Measurements from ENCODE around the gene SNU13.
A peak's percentile ranks its signal among the peaks of the same experiment; 100 is the strongest.
"Not testable (repeated sequence)": the region's sequence is repeated elsewhere in the genome, so short reads cannot be mapped to it uniquely, and the experiment has no call there.

The SNU13 gene

DNA sequence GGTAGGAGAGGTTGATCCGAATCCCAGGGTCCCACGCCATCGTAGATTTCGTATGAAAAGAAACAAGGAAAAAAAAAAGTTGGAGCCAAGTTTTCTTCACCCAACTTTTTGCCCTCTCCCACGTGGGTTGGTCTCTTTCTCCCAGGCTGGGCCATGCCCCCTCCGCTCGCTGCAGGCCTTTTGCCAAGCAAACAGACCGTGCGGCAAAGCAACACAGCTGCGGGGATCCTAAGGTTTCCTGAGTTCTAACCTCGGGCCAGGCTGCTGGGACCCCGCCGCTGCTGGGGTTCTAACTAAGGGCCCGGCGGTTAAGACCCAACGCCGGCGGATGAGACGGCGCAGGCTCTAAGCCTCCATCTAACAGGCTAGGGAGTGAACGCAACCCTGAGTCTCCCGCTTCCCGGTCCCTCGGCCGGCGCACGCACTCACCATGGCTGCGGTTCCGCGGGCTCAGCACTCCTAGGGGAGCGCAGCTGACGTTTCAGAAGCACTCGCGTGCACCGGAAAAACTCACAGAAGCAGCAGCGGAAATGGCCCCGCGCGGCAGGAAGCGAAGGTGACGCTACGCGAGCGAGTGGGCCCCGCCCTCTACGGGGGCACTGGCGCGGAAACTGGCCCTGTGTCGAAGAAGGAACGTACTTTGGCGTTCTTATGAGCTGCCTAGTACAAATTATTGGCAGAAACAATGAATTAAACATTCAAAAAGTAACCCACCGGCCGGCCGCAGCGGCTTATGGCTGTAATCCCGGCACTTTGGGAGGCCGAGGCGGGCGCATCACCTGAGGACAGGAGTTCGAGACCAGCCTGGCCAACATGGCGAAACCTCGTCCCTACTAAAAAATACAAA lies at the start of gene SNU13:
Gene SNU13, minus strand, starts transcription at position 503 of the 847 bp plus-strand sequence. Its CDS starts 71 bp downstream, at position 432.
- peak; percentile 94 for DNase-seq

DNA sequence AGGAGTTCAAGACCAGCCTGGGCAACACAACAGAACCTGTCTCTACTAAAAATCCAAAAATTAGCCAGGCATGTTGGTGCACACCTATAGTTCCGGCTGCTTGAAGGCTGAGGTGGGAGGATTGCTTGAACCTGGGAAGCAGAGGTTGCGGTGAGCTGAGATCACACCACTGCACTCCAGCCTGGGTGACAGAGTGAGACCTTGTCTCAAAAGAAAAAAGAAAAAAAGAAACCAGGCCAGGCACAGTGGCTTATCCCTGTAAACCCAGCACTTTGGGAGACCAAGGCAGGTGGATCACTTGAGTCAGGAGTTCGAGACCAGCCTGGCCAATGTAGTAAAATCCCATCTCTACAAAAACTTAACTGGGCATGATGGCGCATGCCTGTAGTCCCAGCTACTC lies 44.6 kb upstream of the SNU13 start:
- DNase-seq = not testable (repeated sequence)

DNA sequence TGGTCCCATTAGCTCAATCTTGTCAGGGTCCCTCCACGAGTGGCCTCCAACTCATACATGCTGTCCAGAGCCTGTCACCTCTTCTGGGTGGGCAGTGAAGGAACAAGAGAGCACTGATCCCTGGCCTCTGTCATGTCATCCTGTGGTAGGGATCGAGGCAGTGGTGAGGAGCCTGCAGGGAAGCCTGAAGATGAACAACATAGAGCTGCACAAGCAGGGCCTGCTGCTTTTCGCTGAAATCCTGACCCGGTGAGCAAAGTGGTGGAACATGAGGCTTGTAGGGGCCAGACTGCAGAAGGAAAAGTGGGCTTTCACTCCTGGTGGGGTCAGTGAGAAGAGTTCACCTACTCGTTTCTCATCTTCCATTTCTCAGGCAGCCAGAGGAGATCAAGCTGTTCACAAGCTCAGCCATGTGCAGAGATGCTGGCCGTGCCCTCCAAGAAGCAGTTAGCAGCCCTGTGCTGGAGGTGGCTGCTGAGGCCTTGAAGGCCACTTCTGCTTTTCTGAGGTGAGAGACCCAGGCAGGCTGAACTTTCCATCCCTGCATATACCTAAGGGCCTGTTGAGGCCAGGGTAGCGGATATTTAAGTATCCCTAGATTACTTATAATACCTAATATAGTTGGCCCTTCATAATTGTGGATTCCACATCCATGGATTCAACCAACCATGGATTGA lies 43.6 kb upstream of the SNU13 start:
- DNase-seq = no peak

DNA sequence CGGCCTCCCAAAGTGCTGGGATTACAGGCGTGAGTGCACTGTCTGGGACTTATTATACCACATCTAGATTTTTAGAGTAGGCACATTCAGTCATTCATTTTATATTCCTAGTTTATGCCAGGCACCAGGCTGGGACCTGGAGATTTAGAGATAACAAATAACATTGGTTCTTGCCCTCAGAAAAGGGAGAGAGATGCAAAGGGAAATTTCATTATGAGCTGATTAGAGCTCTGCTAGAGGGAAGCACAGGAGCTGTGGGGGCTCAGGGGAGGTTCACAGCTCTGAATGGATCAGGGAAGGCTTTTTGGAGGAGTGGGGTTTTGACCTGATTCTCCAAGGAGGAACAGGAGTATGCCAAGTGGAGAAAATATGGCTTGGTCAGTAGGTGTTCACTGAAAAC lies 42.9 kb upstream of the SNU13 start:
- no peak for DNase-seq

DNA sequence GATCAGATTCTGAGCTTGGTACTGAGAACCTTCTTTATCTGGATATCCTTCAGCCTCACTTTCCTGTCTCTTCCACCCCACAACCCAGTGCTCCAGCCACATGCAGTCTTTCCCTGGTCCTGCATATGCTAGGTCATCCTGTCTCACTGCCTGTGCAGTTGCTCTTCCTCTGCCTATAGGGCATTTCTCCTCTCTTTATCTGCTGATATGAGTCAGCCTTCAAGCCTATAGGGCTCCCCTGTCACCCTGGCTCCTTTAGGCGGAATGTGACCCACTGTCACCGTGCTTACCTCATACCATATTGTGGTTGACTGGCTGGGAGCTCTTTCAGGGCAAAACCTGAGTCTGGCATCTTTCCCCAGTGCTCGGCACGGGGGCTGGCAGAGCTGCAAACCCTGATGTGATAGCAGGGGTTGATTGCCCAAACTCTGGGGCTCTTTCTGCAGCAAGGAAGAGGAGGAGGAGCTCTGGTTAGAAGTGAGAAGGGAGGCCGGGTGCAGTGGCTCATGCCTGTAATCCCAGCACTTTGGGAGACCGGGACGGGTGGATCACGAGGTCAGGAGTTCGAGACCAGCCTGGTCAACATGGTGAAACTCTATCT lies 36.9 kb upstream of the SNU13 start:
- DNase-seq = no peak

DNA sequence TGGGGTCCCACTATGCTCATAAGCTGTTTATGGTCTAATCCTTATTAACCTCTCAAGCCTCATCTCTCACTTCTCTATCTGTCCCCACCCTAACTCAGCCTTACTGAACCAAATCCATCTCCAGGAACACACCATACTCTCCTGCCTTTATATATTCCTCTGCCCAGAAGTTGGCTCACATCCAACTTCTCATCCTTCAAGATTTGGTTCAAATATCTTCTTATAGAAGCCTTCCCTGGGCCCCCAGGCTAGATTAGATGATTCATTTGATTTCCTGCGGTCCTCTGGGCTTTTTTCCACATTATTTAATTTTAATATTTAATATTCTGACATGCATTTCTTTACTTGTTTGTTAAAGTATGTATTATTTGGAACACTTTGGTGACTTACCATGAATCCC lies 33.8 kb upstream of the SNU13 start:
- no peak for DNase-seq

DNA sequence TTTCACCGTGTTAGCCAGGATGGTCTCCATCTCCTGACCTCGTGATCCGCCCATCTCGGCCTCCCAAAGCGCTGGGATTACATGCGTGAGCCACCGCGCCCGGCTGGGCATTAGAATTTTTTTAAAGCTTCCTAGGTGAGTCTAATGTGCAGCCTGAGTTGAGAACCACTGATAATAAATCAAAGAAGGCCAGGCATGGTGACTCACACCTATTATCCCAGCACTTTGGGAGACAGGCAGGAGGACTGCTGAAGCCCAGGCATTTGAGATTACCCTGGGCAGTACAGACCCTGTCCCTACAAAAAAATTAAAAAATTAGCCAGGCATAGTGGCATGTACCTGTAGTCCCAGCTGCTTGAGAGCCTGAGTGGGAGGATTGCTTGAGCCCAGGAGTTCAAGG lies 24.3 kb upstream of the SNU13 start:
- DNase-seq = no peak

DNA sequence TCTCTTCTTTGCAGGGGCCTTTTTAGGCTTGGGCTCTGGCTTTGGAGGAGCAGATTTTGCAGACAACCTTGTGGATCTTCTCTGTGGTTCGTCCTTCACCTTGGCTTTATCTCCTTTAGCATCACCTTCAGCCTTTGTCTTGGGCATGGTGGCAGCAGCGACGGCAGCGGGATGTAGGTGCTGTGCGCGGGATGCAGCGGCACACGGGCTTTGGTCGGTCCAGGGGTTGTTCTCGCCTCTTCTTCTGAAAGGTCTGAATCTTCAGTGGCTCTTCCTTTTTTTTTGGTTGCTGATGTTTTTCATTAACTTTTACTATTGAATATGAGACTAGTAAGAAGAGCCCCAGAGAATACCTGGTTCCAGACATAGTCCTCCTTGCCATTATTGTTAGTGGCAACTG lies 20.7 kb upstream of the SNU13 start:
- DNase-seq = no peak

DNA sequence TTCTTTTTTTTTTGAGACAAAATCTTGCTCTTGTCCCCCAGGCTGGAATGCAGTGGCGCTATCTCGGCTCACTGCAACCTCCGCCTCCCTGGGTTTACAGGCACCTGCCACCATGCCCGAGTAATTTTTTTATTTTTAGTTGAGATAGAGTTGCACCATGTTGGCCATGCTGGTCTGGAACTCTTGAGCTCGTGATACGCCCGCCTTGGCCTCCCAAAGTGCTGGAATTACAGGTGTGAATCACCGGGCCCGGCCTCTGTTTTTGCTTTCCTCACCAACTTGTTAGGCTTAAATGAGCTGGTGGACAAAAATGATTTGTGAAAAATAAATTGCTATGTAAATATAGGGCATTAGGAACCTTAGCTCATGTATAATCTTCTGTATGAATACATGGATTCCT lies 14.1 kb upstream of the SNU13 start:
- DNase-seq = no peak

DNA sequence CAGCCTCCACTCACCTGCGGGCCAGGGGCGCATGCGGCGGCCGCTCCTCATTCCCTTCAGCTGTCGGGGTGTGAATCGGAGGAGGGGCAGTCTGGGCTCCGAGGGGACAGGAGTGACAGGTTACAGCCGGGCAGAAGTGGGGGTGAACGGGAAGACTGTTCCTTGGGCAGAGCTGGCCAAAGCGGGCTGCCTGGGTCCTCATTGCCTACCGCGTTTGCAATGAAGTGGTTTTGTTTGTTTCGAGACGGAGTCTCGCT lies 11.4 kb upstream of the SNU13 start:
- DNase-seq = no peak

DNA sequence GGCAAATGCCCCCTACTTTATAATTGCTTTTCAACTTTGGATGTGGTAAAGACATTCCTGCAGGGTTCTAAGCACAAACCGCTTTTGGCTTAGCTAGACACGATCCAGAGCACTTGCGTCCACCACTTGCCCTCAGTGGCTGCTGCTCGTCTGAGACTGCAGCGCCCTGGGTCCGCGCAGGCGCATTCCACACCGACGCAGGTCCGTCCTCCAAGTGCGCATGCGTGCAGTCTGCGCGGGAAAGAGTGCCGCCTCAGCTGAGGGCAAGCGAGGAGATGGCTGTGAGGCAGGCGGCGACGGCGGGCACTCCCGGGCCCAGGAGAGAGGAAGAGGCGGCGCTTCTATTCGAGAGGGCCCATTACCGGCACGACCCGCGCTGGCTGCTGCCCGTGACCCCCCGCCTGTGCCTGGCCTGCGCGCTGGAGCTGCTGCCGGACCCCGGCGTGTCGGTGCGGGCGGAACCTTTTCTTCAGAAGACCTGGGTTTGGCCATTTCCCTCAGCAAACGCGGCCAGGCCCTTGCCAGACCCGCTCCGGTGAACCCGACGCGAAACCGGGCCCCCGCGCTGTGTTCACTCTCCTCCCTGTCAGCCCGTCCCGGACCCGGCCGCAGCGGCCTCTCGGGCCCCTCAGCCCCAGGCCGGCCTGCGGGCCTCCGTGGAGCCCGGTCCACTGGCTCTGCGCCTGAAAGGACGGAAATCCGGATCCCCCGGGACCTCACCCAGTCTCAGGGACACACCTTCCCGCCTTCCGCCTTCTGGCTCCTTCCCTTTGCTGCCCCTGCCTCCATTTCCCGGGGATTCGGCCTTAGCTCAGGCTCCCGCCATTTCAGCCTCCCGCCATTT lies 10.8 kb upstream of the SNU13 start, which contains the start of gene MEI1:
Gene MEI1, plus strand, starts transcription at position 240 of the 844 bp plus-strand sequence. Its CDS starts 36 bp downstream, at position 276.
- DNase-seq = no peak

DNA sequence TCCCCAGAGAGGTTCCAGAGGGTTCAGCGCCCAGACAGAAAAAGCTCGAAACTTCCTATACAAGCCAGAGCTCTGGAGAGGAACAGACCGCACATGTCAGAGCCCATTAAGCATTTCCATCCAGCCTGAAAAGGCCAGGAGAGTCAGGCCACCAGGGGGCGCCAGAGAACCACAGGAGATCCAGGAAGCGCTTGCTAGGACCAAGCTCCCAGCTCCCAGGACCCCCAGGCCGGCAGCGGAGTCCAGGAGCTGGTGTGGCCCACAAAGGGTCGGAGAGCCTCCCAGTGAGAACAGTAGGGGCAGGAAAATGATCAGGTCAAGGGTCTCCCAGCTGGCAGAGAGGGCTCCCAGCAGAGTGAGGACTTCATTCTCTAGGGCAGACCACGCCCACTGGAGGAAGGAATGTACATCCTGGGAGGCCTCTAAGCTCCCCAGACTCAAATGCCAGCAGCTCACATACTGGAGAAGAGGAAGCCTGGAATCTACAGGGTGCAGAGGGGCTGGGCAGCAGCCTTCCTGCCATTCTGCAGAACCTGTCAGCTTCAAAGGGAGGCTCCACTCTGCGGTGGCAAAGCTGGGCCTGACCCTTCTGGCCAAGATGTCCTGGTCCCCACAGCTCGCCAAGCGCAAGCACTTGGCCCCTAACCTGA lies 8.6 kb upstream of the SNU13 start:
- peak; percentile 77 for DNase-seq

DNA sequence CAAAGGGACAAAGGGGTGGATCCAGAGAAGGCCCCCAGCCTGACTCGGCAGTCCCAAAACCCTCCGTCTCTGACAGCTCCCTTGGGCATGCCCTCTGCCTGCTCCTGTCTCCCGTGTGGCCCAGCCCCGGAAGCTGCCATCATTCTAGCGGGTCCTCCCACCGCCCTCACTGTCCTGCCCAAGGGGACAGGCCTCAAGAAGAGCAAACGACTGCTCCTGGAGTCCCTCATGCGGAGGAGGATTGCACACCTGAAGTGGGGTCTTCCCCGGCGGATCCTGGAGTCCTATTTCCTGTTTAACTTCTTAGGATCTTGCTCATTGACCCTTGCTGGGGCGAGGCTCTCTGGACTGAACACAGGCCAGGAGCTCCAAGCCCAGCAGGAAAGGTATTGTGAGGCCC lies 8.0 kb upstream of the SNU13 start:
- no peak for DNase-seq

DNA sequence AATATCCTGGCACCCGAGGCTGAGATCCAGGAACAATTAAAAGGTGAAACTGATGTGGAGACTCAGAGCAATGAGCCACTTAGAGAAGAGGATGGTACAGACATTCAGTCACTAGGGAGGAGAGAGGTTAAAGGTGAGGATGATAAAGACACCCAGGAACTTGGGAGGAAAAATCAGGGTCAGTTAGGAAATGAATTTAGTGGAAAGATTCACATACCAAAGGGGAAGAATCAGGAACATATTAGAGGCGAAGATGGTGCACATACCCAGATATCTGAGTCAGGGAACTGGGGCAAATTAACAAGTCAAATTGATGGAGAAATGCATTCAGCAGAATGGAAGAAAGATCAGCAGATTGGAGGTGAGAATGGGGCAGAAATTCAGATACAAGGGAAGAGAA lies 6.5 kb upstream of the SNU13 start:
- DNase-seq = no peak

DNA sequence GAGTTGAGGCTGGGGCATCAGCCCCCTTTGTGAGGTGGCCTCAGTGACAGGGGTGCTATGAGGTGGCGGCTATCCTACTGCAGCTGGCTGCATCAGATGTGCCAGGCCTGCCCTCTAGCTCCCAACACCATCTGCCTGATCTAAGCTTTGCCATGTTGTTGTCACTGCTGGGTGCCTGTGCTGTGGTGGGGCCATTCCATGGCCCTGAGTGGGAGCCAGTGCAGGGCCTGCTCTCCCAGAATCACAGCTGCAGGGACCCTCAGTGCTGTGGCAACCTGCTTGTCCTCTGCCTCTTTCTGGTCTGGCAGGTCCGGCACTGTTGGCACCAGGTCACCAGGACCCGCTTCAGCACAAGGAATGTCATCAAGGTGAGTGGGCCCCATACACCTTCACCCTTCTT lies 1.8 kb upstream of the SNU13 start:
- DNase-seq = no peak

DNA sequence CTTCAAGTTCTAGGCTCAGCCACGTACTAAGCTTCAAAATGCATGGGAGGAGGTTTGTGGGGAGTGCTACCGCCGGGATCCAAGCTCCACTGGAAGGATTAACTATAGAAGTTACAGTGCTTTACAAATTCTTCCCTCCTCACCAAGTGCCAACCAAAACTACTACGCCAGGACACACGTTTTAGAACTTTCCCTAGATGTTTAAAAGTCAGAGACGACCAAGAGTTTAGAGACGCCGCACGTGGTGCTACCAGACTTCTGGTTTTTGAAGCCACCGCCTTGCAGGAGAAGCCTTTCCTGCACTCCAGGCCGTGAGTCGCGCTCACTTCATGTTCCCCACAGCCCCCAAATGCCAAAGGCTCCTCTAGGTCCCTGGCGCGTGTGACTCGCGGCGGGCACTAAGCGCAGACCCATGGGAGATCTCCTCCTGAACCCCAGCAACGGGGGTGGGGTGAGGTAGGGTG lies 734 bp downstream of the SNU13 start:
- no peak for DNase-seq

DNA sequence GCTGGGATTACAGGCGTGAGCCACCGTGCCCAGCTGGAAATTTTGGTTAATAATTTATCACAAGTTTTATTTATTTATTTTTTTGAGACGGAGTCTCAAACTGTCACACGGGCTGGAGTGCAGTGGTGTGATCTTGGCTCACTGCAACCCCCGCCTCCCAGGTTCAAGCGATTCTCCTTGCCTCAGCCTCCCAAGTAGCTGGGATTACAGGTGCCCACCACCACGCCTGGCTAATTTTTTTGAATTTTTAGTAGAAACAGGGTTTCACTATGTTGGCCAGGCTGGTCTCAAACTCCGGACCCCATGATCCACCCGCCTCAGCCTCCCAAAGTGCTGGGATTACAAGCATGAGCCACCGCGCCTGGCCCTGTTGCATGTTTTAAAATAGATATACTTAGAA lies 1.8 kb downstream of the SNU13 start:
- DNase-seq = not testable (repeated sequence)

DNA sequence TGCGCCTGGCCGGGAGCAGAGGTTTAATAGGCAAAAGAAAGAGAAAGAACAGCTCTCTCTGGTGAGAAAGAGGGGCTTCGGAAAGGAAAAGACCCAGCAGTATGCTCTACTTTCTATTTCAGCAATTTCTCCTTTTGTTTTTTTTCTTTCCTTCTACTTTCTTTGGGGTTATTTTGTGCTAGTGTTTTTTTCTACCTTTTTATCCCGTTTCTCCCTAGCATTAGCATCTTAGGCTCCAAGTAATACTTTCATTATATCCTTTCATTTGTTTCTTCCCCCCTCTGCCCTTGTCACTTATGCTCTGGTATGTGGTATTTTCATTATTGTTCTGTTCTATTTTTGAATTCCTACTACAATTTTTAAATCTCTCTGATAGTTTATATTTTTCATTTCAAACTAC lies 4.5 kb downstream of the SNU13 start:
- no peak for DNase-seq

DNA sequence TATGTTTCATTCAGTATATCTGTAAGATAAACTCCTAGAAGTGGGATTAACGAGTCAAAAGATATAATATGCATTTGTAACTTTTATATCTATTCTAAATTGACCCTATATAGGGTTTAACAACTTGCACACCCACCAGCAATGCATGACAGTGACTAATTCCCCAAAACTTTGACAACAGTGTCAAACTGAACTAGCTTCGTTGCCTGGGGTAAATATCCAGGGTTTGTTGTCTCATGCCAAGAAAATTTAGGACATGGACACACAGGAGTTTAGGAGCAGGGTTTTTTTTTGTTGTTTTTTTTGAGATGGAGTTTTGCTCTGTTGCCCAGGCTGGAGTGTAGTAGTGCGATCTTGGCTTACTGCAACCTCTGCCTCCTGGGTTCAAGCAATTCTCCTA lies 5.1 kb downstream of the SNU13 start:
- DNase-seq = no peak

DNA sequence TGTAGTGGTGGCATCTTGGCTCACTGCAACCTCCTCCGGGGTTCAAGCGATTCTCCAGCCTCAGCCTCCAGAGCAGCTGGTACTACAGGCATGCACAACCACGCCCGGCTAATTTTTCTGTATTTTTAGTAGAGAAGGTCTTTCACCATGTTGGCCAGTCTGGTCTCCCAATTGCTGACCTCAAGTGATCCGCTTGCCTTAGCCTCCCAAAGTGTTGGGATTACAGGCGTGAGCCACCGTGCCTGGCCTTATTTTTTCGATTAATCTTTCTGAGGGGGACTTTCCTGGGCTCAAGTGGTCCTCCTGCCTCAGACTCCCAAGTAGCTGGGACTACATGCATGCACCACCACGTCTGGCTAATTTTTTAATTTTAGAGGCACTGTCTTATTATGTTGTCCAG lies 5.6 kb downstream of the SNU13 start:
- no peak for DNase-seq

DNA sequence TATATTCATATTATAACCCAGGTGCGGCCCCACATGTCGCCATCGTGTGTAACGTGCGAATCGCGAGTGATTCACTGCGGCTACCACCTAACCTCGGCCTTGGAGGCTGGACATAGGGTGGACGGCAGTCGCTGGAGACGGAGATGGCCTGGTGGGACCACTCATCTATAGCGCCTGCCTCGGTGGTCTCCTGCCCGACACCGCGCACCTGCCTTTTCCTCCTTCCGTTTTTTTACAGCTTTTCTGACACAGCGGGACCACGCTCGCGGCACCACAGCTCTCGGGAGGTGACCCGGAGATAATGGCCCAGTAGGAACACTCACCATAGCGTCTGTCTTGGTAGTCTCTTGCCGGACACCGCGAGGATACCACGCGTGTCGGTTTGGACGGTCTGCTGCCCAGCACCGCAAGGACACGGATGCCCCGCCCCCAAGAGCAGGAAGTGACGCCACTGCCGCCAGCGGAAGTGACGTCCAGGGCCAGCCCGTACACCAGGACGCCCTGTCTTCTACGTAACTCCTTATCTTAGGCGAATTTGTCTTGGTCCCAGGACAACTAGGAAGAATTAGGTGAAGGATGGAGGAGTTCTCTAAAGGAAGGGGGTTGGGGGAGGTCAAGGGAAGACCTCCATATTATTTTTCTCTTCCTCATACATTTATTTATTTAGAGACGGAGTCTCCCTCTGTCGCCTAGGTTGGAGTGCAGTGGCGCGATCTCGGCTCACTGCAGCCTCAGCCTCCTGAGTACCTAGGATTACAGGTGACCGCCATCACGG lies 6.4 kb downstream of the SNU13 start:
- peak; percentile 48 for DNase-seq

DNA sequence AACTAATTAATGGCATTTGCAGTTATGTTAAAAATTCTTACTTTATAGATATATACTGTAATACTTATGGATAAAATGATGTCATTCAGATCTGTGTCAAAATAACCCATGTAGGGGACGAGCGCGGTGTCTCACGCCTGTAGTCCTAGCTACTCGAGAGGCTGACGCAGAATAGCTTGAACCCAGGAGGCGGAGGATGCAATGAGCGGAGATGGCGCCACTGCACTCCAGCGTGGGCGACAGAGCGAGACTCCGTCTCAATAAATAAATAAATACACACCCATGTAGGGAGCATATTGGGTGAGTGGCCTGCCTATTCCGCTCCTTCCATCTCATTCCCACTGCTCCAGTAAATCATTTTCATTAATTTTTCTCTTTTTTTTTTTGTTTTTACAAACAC lies 7.1 kb downstream of the SNU13 start:
- DNase-seq = no peak

Measured in COR-L47 (cell line).